Pancreas (tissue), 10 donors: ENCODE data around the gene GSTO2. TPM values are rescaled to one million over a fixed set of nuclear protein-coding genes. Genes with fewer than 3 reads are reported as not detected.
A peak's percentile ranks its signal among the peaks of the same experiment; 100 is the strongest.

Source experiments
- ATAC-seq, 4 donors: fragments of 200-7000 bp; cut with Tn5 transposase; one replicate each; pipeline versions ENCODE4 v1.8.0 to v1.9.1; 2020; ENCODE audit warnings: mild to moderate bottlenecking in 4 of 4, moderate library complexity in 4 of 4
- DNase-seq, 6 donors: peaks; one replicate each; pipeline ENCODE4 v3.0.0-alpha.2; 2020
- FAIRE-seq: peaks from 2 replicates; lab custom pipeline; 2012; peaks lifted over from hg19 to GRCh38; lab: Jason Lieb, UNC
- H3K27ac ChIP-seq, 4 donors: fragments of 200-600 bp; sonication (generic); 1 replicate in 3 of 4; 2 replicates in 1 of 4; pipeline versions ENCODE4 v1.5.0 to v1.8.0; 2020
- H3K27me3 ChIP-seq, 4 donors: fragments of 200-600 bp; one replicate each; pipeline ENCODE4 v1.8.0; 2021
- H3K36me3 ChIP-seq, 3 donors: fragments of 200-600 bp; sonication (generic) in 1 of 3; one replicate each; pipeline versions ENCODE4 v1.5.0 to v1.8.0; 2020 to 2021
- H3K4me1 ChIP-seq, 3 donors: fragments of 200-600 bp; one replicate each; pipeline ENCODE4 v1.8.0; 2021
- H3K4me3 ChIP-seq, 4 donors: fragments of 200-600 bp; sonication (generic) in 2 of 4; one replicate each; pipeline versions ENCODE4 v1.5.0 to v1.8.0; 2020 to 2021
- H3K9me3 ChIP-seq, 4 donors: fragments of 200-600 bp; one replicate each; pipeline ENCODE4 v1.8.0; 2021
- WGBS, 2 donors: extraction: QIAGEN DNeasy Blood & Tissue Kit; methylation state at CpG; one replicate each; pipeline ENCODE4 v1.1.7; 2013; 5-methylcytosine and 5-hydroxymethylcytosine counted together
- intact Hi-C, 3 donors: fragments of 100-400 bp; cut with DNase I; formaldehyde crosslinking; loops; one replicate each; pipeline versions ENCODE4 v1.11.1 to v1.14.2; 2022
- polyA plus RNA-seq, 2 donors: library from polyadenylated mRNA; stranded (reverse); fragments of 200-250 nt; gene quantifications; one replicate each; pipeline ENCODE4 v1.2.3, GENCODE V29; 2013
- total RNA-seq, 6 donors: library from RNA; stranded (reverse); fragmentation: NEBNext Ultra II Directional in 4 of 6; extraction: Animal tissue kit (Norgen Biotek cat#: 25700) in 4 of 6; gene quantifications; one replicate each; pipeline versions ENCODE4 v1.2.1 to v1.2.4, GENCODE V29; 2021 to 2023
- TF ChIP-seq, protein P1 (sequence below), 4 donors: fragments of 200-600 bp; sonication (generic) in 3 of 4; IDR thresholded peaks; one replicate each; pipeline versions ENCODE4 v1.5.0 to v1.8.0; 2021; ENCODE audit warnings: antibody characterized with exemption in 4 of 4
- donor health status: healthy with polysubstance abuse.
- donor health status: DM: no; HTN: no; CAD: no; lungs with moderate emphysema.
- donor health status: DM: no; HTN: no; CAD: no.
- donor health status: control.
- donor health status: control.
- donor health status: Bipolar disorder and iron deficiency.
- donor health status: DM: yes; HTN: yes; CAD: no.
- donor health status: DM: no; HTN: no; CAD: no.
- donor health status: DM: no; HTN: no; CAD: no.
- donor health status: DM: yes; HTN: yes; CAD: no.

GSTO2 gene
- total RNA-seq (10 to 100 TPM; 13.8 to 25.7 (median 17.1) TPM), polyA plus RNA-seq (10 to 100 TPM; 21.9 to 28.1 TPM)

GRCh38 chr10:104268713-104269645 is at the start of gene GSTO2:
GSTO2 (plus strand) TSS chr10:104269184; CDS start chr10:104274916, 5,732 bp downstream.
- peaks cover 0 to 7% (median 4%) of the 10 kb centered on the region in 3 donors for H3K4me1 ChIP-seq
- TF ChIP-seq, protein P1, sequence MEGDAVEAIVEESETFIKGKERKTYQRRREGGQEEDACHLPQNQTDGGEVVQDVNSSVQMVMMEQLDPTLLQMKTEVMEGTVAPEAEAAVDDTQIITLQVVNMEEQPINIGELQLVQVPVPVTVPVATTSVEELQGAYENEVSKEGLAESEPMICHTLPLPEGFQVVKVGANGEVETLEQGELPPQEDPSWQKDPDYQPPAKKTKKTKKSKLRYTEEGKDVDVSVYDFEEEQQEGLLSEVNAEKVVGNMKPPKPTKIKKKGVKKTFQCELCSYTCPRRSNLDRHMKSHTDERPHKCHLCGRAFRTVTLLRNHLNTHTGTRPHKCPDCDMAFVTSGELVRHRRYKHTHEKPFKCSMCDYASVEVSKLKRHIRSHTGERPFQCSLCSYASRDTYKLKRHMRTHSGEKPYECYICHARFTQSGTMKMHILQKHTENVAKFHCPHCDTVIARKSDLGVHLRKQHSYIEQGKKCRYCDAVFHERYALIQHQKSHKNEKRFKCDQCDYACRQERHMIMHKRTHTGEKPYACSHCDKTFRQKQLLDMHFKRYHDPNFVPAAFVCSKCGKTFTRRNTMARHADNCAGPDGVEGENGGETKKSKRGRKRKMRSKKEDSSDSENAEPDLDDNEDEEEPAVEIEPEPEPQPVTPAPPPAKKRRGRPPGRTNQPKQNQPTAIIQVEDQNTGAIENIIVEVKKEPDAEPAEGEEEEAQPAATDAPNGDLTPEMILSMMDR (IDR thresholded peaks at IDR 0.05) = no peak
- no peaks in the 10 kb centered on the region for H3K9me3 ChIP-seq
- H3K27me3 ChIP-seq = no peaks in the 10 kb centered on the region
- peak within 1 kb of the TSS; percentile 49 to 67 (median 62) for H3K27ac ChIP-seq
- H3K36me3 ChIP-seq = peaks cover 0 to 17% (median 6%) of the 10 kb centered on the region in 3 donors
- FAIRE-seq (peak; percentile 96), ATAC-seq (peak; percentile 99 to 100 (median 100)), DNase-seq (peak; percentile 94 to 99 (median 98))
- peak within 1 kb of the TSS; percentile 67 to 86 (median 84) for H3K4me3 ChIP-seq
- intact Hi-C loops = no loop called here
- 4 to 11% methylated on average over 59 of the region's 59 CpGs for WGBS, 2 donors

DNA sequence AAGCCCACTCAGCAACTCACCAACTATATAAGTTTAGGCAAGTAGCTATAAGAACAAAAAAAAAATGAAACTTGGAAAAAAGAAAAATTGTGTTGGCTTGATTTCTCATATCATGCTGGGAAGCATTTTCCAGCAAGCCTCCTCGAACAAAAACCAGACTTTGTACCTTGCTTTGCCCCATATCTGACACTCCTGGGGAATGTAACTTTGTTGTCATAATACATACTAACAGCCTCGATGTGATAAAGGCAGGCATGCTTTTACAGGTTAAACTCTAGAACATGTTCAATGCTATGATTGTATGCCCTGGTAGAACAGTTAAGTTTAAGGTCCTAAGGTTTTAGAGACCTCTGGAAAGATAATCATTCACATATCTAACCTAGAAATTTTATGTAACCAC is 48.5 kb upstream of the GSTO2 start:
- intact Hi-C loops = no loop called here
- no peaks in the 10 kb centered on the region for H3K9me3 ChIP-seq
- H3K4me1 ChIP-seq = no peaks in the 10 kb centered on the region
- TF ChIP-seq, protein P1 (IDR thresholded peaks at IDR 0.05) = no peak
- DNase-seq (no peak), ATAC-seq (peak in 1 of 4 donors; percentile 46), FAIRE-seq (no peak)
- 10 to 14% methylated on average over 2 of the region's 2 CpGs for WGBS, 2 donors
- no peak overlapping the region for H3K4me3 ChIP-seq
- H3K27me3 ChIP-seq = no peaks in the 10 kb centered on the region
- H3K27ac ChIP-seq = no peak overlapping the region
- no peaks in the 10 kb centered on the region for H3K36me3 ChIP-seq

- H3K27me3 ChIP-seq = no peaks in the 10 kb centered on the region
- DNase-seq = no peak
- H3K36me3 ChIP-seq = no peaks in the 10 kb centered on the region
- intact Hi-C loops = no loop called here
- no peak overlapping the region for H3K4me3 ChIP-seq
- no peaks in the 10 kb centered on the region for H3K4me1 ChIP-seq
- TF ChIP-seq, protein P1 (IDR thresholded peaks at IDR 0.05) = no peak
- H3K9me3 ChIP-seq = no peaks in the 10 kb centered on the region
- ATAC-seq = no peak
- no peak for FAIRE-seq
- no peak overlapping the region for H3K27ac ChIP-seq
Measured at GRCh38 chr10:104223304-104223703, 45.7 kb upstream of the GSTO2 start.

DNA sequence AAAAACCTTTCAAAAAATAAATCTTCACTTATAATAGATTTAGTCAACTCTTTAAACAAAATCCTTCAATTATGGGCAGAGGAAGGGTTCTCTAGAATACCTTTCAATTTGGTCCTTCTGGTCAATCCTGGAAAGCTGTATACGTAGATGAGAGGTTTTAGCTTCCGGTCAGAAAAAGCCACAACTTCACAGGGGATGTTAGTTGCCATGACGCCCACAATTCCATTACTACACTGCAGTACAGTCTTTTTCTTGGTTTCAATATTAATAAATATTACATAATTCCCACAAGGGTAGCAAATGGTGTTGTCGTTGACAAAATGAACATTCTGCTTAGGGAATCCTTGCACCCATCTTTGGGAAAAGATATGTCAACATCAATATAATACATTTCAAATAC is 38.5 kb upstream of the GSTO2 start:
- WGBS, 2 donors = 71 to 82% methylated on average over 4 of the region's 4 CpGs
- TF ChIP-seq, protein P1 (IDR thresholded peaks at IDR 0.05) = no peak
- no peak for DNase-seq
- H3K27ac ChIP-seq = no peak overlapping the region
- intact Hi-C loops = no loop called here
- no peaks in the 10 kb centered on the region for H3K27me3 ChIP-seq
- no peaks in the 10 kb centered on the region for H3K9me3 ChIP-seq
- H3K4me1 ChIP-seq = peaks cover 0 to 3% (median 0%) of the 10 kb centered on the region in 3 donors
- FAIRE-seq = no peak
- ATAC-seq = no peak
- no peaks in the 10 kb centered on the region for H3K36me3 ChIP-seq
- no peak overlapping the region for H3K4me3 ChIP-seq
